ENCODE measurements around the gene MAN2B2. TPM values are rescaled to one million over a fixed set of nuclear protein-coding genes. Genes with fewer than 3 reads are reported as not detected.

Gene MAN2B2
- total and polyA plus RNA-seq, 2 donors from 2014 or later: 19.9 to 34.3 TPM

GRCh38 chr4:6526671-6527091 lies 48.3 kb upstream of the MAN2B2 start:
- DNase-seq (no peak), FAIRE-seq (no peak)
- intact Hi-C loops (cut with DNase I): no loop called here
- TF ChIP-seq CTCF (IDR thresholded peaks at IDR 0.05; ENCODE audit: borderline replicate concordance, extremely low read depth, insufficient read depth): no peak
- Histone ChIP-seq H3K9me3 (ENCODE audit: control insufficient read depth in 2 of 3, insufficient read depth in 1 of 3, low read length in 3 of 3) (no peaks in the 10 kb centered on the region), H3K9ac (ENCODE audit: low read length in 3 of 3) (no peak overlapping the region), H3K36me3 (ENCODE audit: control insufficient read depth in 2 of 3, insufficient read depth in 3 of 3, low read length in 3 of 3) (no peaks in the 10 kb centered on the region), H3K27me3 (ENCODE audit: control insufficient read depth, insufficient read depth, low read length) (no peaks in the 10 kb centered on the region), H3K4me3 (ENCODE audit: low read length in 3 of 3) (no peak overlapping the region), H3K27ac (ENCODE audit: low read depth in 2 of 2, low read length in 2 of 2) (no peak overlapping the region), H3K4me1 (ENCODE audit: control insufficient read depth in 2 of 3, insufficient read depth in 2 of 3, low read depth in 1 of 3, low read length in 3 of 3) (no peaks in the 10 kb centered on the region)

- intact Hi-C loops (cut with DNase I): no loop called here
- DNase-seq (no peak), FAIRE-seq (no peak)
- no peaks in the 10 kb centered on the region for H3K4me1 ChIP-seq (ENCODE audit: control insufficient read depth in 2 of 3, insufficient read depth in 2 of 3, low read depth in 1 of 3, low read length in 3 of 3)
- H3K9me3 ChIP-seq (ENCODE audit: control insufficient read depth in 2 of 3, insufficient read depth in 1 of 3, low read length in 3 of 3): no peaks in the 10 kb centered on the region
- no peak overlapping the region for H3K4me3 ChIP-seq (ENCODE audit: low read length in 3 of 3)
- no peaks in the 10 kb centered on the region for H3K36me3 ChIP-seq (ENCODE audit: control insufficient read depth in 2 of 3, insufficient read depth in 3 of 3, low read length in 3 of 3)
- H3K27me3 ChIP-seq (ENCODE audit: control insufficient read depth, insufficient read depth, low read length): no peaks in the 10 kb centered on the region
- H3K9ac ChIP-seq (ENCODE audit: low read length in 3 of 3): no peak overlapping the region
- TF ChIP-seq CTCF (IDR thresholded peaks at IDR 0.05; ENCODE audit: borderline replicate concordance, extremely low read depth, insufficient read depth): no peak
- H3K27ac ChIP-seq (ENCODE audit: low read depth in 2 of 2, low read length in 2 of 2): no peak overlapping the region
Observed at GRCh38 chr4:6527259-6527658, 47.7 kb upstream of the MAN2B2 start.

- intact Hi-C loops (cut with DNase I): no loop called here
- no peaks in the 10 kb centered on the region for H3K27me3 ChIP-seq (ENCODE audit: control insufficient read depth, insufficient read depth, low read length)
- H3K27ac ChIP-seq (ENCODE audit: low read depth in 2 of 2, low read length in 2 of 2): no peak overlapping the region
- DNase-seq (no peak), FAIRE-seq (no peak)
- H3K9me3 ChIP-seq (ENCODE audit: control insufficient read depth in 2 of 3, insufficient read depth in 1 of 3, low read length in 3 of 3): no peaks in the 10 kb centered on the region
- H3K36me3 ChIP-seq (ENCODE audit: control insufficient read depth in 2 of 3, insufficient read depth in 3 of 3, low read length in 3 of 3): no peaks in the 10 kb centered on the region
- TF ChIP-seq CTCF (IDR thresholded peaks at IDR 0.05; ENCODE audit: borderline replicate concordance, extremely low read depth, insufficient read depth): no peak
- H3K4me1 ChIP-seq (ENCODE audit: control insufficient read depth in 2 of 3, insufficient read depth in 2 of 3, low read depth in 1 of 3, low read length in 3 of 3): no peaks in the 10 kb centered on the region
- no peak overlapping the region for H3K9ac ChIP-seq (ENCODE audit: low read length in 3 of 3)
- no peak overlapping the region for H3K4me3 ChIP-seq (ENCODE audit: low read length in 3 of 3)
Observed at GRCh38 chr4:6527683-6528595, 47.0 kb upstream of the MAN2B2 start.

All from kidney (tissue), 14 donors.